ENCODE measurements around the gene TCF12. TPM values are rescaled to one million over a fixed set of nuclear protein-coding genes. Genes with fewer than 3 reads are reported as not detected.

Gene TCF12
- total RNA-seq, 1 donor from 2014 or later: 93.0 TPM

DNA sequence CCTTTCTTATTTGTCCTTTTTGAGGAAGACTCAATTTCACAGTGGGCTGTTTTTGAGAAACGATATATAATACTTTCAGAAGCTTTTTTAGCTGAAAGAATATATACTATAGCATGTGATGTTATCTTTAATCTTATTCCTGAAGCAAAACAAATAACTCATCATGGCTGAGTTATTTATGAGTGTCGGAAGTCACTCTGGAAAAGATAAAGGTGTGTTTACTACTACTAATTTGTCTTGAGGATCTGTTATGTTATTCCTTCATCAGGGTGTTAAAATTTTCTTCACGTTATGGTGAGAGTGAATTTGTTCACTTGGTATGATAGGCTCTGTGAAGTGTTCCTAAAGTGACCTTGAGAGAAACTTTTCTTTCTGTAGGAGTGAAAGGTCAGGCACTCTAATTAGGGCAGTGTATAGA, 4.7 kb downstream of the TCF12 start:
- ATAC-seq (no peak), DNase-seq (no peak)
- Histone ChIP-seq H3K9me3 (no peaks in the 10 kb centered on the region), H3K27ac (no peak overlapping the region), H3K4me3 (no peak overlapping the region), H3K27me3 (ENCODE audit: low read depth) (no peaks in the 10 kb centered on the region), H3K4me1 (peaks cover 46% of the 10 kb centered on the region), H3K36me3 (no peaks in the 10 kb centered on the region)
- TF ChIP-seq, protein P1, sequence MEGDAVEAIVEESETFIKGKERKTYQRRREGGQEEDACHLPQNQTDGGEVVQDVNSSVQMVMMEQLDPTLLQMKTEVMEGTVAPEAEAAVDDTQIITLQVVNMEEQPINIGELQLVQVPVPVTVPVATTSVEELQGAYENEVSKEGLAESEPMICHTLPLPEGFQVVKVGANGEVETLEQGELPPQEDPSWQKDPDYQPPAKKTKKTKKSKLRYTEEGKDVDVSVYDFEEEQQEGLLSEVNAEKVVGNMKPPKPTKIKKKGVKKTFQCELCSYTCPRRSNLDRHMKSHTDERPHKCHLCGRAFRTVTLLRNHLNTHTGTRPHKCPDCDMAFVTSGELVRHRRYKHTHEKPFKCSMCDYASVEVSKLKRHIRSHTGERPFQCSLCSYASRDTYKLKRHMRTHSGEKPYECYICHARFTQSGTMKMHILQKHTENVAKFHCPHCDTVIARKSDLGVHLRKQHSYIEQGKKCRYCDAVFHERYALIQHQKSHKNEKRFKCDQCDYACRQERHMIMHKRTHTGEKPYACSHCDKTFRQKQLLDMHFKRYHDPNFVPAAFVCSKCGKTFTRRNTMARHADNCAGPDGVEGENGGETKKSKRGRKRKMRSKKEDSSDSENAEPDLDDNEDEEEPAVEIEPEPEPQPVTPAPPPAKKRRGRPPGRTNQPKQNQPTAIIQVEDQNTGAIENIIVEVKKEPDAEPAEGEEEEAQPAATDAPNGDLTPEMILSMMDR (IDR thresholded peaks at IDR 0.05): no peak
- intact Hi-C loops (cut with DNase I): no loop called here

DNA sequence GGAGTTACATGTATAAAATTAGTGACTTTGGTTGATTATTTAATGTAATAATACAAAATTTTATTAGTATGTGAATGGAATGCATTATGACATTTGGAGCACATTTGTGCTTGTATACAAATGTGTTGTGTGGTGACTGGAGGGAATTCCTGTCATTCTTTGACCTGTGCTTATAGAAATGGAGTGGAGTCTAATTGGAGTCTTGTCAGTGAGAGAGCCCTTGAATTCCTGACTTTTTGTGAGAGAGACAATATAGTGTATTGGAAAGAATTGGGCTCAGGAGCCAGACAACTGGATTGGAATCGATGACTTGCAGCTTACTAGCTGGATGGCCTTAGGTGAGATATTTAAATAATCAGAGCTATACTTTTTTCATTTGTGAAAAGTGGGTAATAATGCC, 9.4 kb downstream of the TCF12 start:
- DNase-seq (no peak), ATAC-seq (no peak)
- TF ChIP-seq, protein P1 (IDR thresholded peaks at IDR 0.05): no peak
- Histone ChIP-seq H3K4me3 (no peak overlapping the region), H3K9me3 (no peaks in the 10 kb centered on the region), H3K36me3 (no peaks in the 10 kb centered on the region), H3K27ac (no peak overlapping the region), H3K27me3 (ENCODE audit: low read depth) (no peaks in the 10 kb centered on the region), H3K4me1 (peaks cover 57% of the 10 kb centered on the region)
- intact Hi-C loops (cut with DNase I): no loop called here

DNA sequence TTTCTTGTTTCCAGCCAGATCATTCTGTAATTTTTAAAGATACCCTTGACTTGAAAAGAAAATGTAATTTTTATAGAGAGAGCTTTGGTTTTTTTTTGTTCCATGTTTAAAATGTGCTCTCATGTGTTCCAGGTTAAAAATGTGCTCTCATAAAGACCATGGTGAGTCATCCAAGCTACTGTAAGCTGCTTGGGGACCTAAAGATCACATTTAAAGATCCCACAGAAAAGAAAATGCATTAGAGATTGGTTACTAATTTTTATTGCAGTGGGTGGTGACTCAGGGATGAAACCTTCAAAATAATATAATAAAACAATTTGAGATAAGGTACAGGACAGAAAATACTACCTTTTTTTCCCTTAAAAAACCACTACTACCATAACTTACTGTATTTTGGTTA, 11.0 kb downstream of the TCF12 start:
- DNase-seq (no peak), ATAC-seq (no peak)
- Histone ChIP-seq H3K36me3 (no peaks in the 10 kb centered on the region), H3K27me3 (ENCODE audit: low read depth) (no peaks in the 10 kb centered on the region), H3K9me3 (no peaks in the 10 kb centered on the region), H3K4me3 (no peak overlapping the region), H3K4me1 (peaks cover 54% of the 10 kb centered on the region), H3K27ac (no peak overlapping the region)
- TF ChIP-seq, protein P1 (IDR thresholded peaks at IDR 0.05): no peak
- intact Hi-C loops (cut with DNase I): no loop called here

DNA sequence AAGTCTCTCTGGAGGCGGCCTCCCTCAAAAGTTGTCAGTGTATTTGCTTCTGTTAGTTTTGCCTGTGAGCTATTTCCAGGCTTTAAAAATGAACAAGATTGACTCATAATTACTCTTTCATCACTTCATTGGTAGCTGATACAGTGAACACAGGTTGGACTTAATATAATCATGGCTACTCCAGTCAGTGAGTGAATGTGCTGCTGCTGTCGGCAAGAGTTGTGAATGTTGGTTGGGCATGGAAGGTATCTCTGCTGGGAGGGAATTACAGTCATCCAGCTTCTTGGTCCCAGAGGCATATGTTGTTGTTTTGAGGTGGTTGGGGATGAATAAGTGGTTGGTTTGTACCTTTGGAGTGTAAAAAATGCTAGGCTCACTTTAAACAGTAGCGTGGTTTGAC, 11.5 kb downstream of the TCF12 start:
- Histone ChIP-seq H3K4me3 (no peak overlapping the region), H3K9me3 (no peaks in the 10 kb centered on the region), H3K27ac (no peak overlapping the region), H3K36me3 (no peaks in the 10 kb centered on the region), H3K4me1 (peaks cover 54% of the 10 kb centered on the region), H3K27me3 (ENCODE audit: low read depth) (no peaks in the 10 kb centered on the region)
- intact Hi-C loops (cut with DNase I): no loop called here
- DNase-seq (no peak), ATAC-seq (no peak)
- TF ChIP-seq, protein P1 (IDR thresholded peaks at IDR 0.05): no peak

DNA sequence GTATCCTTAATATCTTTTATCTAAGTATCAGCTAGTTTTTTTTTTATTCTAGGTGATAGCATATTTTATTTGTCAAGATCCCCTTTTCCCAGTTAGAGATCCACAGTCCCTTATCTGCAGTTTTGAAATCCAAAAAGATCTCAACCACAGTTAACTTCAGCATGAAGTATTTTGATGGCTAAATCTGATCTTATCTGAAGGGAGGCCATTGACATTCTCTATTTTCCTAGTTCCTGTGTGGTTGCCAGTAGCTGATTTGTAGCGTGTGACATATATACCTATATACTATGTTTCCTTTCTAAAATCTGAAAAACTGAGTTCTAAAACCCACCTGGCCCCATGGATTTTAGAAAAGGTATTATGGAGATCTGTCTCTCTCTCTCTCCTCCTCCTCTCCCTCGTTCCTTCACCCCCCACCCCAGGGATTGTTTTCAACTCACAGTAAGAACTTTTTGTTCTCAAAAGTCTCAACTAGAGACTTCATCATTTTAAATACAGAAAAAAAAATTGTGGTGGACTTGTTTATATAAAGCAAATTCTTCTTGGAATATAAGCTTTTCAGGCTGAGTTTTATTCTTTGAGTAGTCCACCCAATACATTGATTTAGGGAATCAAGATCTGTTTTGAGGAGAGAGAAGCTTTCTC, 12.3 kb downstream of the TCF12 start:
- Histone ChIP-seq H3K27me3 (ENCODE audit: low read depth) (no peaks in the 10 kb centered on the region), H3K27ac (no peak overlapping the region), H3K36me3 (no peaks in the 10 kb centered on the region), H3K4me3 (no peak overlapping the region), H3K4me1 (peaks cover 54% of the 10 kb centered on the region), H3K9me3 (peaks cover 7% of the 10 kb centered on the region)
- DNase-seq: no peak
- TF ChIP-seq, protein P1 (IDR thresholded peaks at IDR 0.05): no peak
- intact Hi-C loops (cut with DNase I): no loop called here
- no peak for ATAC-seq
